ENCODE results near the gene GRM7. TPM values are rescaled to one million over a fixed set of nuclear protein-coding genes. Genes with fewer than 3 reads are reported as not detected.

The GRM7 gene
- total RNA-seq, 1 experiment from 2014 or later = not detected

- no peak for TF ChIP-seq CTCF (IDR thresholded peaks at IDR 0.05 in 2 of 3, conservative IDR thresholded peaks at IDR 0.05 in 1 of 3; ENCODE audit: borderline replicate concordance in 1 of 3, insufficient read depth in 1 of 3, low read depth in 2 of 3, low read length in 2 of 3)
- TF ChIP-seq CBX3 (IDR thresholded peaks at IDR 0.05; ENCODE audit: low read depth) = no peak
Observed at GRCh38 chr3:7547826-7548225, 686.9 kb downstream of the GRM7 start (continued).

- Histone ChIP-seq H2AFZ (ENCODE audit: low read depth, low read length, poor library complexity, severe bottlenecking) (no peak overlapping the region), H3K9me2 (ENCODE audit: insufficient read depth) (no peaks in the 10 kb centered on the region), H3K36me3 (ENCODE audit: control insufficient read depth in 1 of 2, insufficient read depth in 2 of 2, low read length in 2 of 2) (no peaks in the 10 kb centered on the region), H3K4me3 (replicated peaks in 1 of 2; ENCODE audit: low read depth in 1 of 2, low read length in 2 of 2) (no peak overlapping the region), H3K9me3 (ENCODE audit: control insufficient read depth in 1 of 2, insufficient read depth in 1 of 2, low read depth in 1 of 2, low read length in 2 of 2) (no peaks in the 10 kb centered on the region), H3K27ac (ENCODE audit: low read depth, low read length) (no peak overlapping the region), H4K20me1 (ENCODE audit: insufficient read depth) (no peaks in the 10 kb centered on the region), H3K4me1 (ENCODE audit: control insufficient read depth in 1 of 2, insufficient read depth in 2 of 2, low read length in 2 of 2) (peaks cover 0 to 13% of the 10 kb centered on the region in 2 experiments; a peak in 3 of 4 replicates), H3K27me3 (ENCODE audit: insufficient read depth, low read length) (no peaks in the 10 kb centered on the region), H3K79me2 (ENCODE audit: insufficient read depth, low read length) (no peaks in the 10 kb centered on the region), H3K9ac (ENCODE audit: low read length) (no peak overlapping the region), H3K4me2 (ENCODE audit: low read length) (peak overlapping the region; percentile 35)
- BruUV-seq (replicated peaks) = no TSS peak
- CTCF ChIA-PET = no interaction called here
- intact Hi-C loops (cut with micrococcal nuclease) = no loop called here
- DNase-seq (ENCODE audit: low read depth, low spot score) = peak; percentile 18
- peak; percentile 68 for TF ChIP-seq FOSL1 (IDR thresholded peaks at IDR 0.05; ENCODE audit: low read depth)
- peak; percentile 57 for TF ChIP-seq JUND (IDR thresholded peaks at IDR 0.05)
- TF ChIP-seq EGR1 (IDR thresholded peaks at IDR 0.05; ENCODE audit: low read depth) = peak; percentile 58; the same call in 1 of the 2 replicates
- no peak for TF ChIP-seq RAD21 (IDR thresholded peaks at IDR 0.05; ENCODE audit: low read depth)
- no peak for TF ChIP-seq REST (IDR thresholded peaks at IDR 0.05; ENCODE audit: low read depth)
- ATAC-seq = no peak
- RAD21 ChIA-PET (ENCODE audit: low non-redundant PET in 1 of 2, low total read pairs in 2 of 2, uncharacterized antibody in 2 of 2, unreplicated experiment in 2 of 2) = no interaction called here
- POLR2A ChIA-PET = no interaction called here
Observed at GRCh38 chr3:7562892-7563291, 702.0 kb downstream of the GRM7 start.
